ENCODE data around the gene TMEM132E.
A peak's percentile ranks its signal among the peaks of the same experiment; 100 is the strongest.

DNA sequence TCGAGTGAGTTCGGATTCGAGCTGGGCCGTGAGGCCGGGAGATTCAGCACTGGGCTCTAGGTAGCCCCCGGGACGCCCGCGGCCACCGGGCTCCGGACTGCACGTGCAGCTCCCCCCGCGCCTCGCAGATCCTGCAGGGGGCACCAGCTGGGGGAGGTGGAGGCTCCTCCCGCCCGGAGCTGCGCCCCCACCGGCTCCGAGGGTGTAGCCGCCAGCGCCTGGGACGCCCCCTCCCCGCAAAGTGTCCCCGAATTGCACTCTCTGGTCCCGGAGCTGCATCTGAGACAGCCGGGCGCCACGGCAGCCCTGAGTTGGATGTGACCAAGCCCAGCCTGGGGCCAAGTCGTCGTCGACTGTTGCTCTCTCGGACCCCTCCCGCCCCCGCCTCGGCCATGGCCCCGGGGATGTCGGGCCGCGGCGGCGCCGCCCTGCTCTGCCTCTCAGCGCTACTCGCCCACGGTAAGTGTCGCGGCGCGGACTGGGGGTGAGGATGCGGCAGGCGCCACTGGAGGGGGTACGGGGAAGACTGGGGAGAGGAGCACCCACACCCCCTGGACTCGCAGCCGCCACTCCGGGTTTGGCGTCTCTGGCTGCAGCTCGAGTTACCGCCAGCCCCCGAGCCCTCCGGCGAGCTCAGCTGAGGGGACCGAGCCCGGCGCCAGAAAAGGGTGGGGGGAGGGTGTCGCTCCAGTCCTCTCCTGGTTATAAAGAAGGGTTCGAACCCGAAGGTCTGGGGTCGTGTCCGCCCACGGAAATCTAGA is 1.5 kb downstream of the TMEM132E start:
- TF ChIP-seq EZH2 (IDR thresholded peaks at IDR 0.05; ENCODE audit: insufficient read depth, poor library complexity, severe bottlenecking) (peak; percentile 75), EZH2phosphoT487 (IDR thresholded peaks at IDR 0.05; ENCODE audit: insufficient read depth, low read depth) (no peak)
